Suprapubic skin (tissue), 4 donors: Measurements from ENCODE around the gene CCT6B.
"Not testable (repeated sequence)": the region's sequence is repeated elsewhere in the genome, so short reads cannot be mapped to it uniquely, and the experiment has no call there.

ENCODE experiments used
- CTCF ChIP-seq, 2 donors: fragments of 200-600 bp in 1 of 2; fragments of 450-650 bp in 1 of 2; sonication (generic) in 1 of 2; IDR thresholded peaks; one replicate each; pipeline ENCODE4 v1.5.1; 2016 to 2019; ENCODE audit warnings: antibody characterized with exemption in 2 of 2, mild to moderate bottlenecking in 1 of 2, moderate library complexity in 1 of 2
- EP300 ChIP-seq: sonication (generic); formaldehyde crosslinking; IDR thresholded peaks from one replicate; pipeline ENCODE4 v1.6.1; 2017; ENCODE audit warnings: antibody characterized with exemption
- POLR2A ChIP-seq, 2 donors: fragments of 450-650 bp; IDR thresholded peaks; one replicate each; pipeline ENCODE4 v1.6.1; 2017; ENCODE audit warnings: antibody characterized with exemption in 2 of 2, mild to moderate bottlenecking in 2 of 2, moderate library complexity in 2 of 2
- POLR2AphosphoS5 ChIP-seq, 3 donors: sonication (generic); formaldehyde crosslinking; IDR thresholded peaks; one replicate each; pipeline ENCODE4 v1.6.1; 2017; ENCODE audit warnings: antibody characterized with exemption in 3 of 3

- TF ChIP-seq POLR2A (IDR thresholded peaks at IDR 0.05); CTCF (IDR thresholded peaks at IDR 0.05); POLR2AphosphoS5 (IDR thresholded peaks at IDR 0.05); EP300: not testable (repeated sequence)
Measured at GRCh38 chr17:35000965-35001364, 39.7 kb upstream of the CCT6B start.
